HCT116 (cell line): ENCODE data around the gene MORN5. TPM values are rescaled to one million over a fixed set of nuclear protein-coding genes. Genes with fewer than 3 reads are reported as not detected.

ENCODE experiments used
- ATAC-seq: fragments of 200-7000 bp; cut with Tn5 transposase; 2 replicates; pipeline ENCODE4 v1.9.1; 2020; ENCODE audit warnings: mild to moderate bottlenecking, moderate library complexity
- BruUV-seq: library from RNA; stranded (reverse); fragments of 400-500 nt; replicated peaks from 2 replicates; lab custom pipeline; 2021; lab: Mats Ljungman, UMichigan
- CTCF ChIA-PET: fragments of 300-600 bp; sonication (Branson Sonifier 250); formaldehyde crosslinking; loops from one replicate; lab custom pipeline; 2021; ENCODE audit warnings: antibody characterized with exemption; lab: Charles Lee
- POLR2A ChIA-PET: fragments of 300-600, 350-600 bp; sonication (Branson Sonifier 250); formaldehyde crosslinking; loops from one replicate; lab custom pipeline; 2021; ENCODE audit warnings: antibody characterized with exemption; lab: Charles Lee
- RAD21 ChIA-PET, 2 experiments: fragments of 300-600 bp; sonication (Branson Sonifier 250); formaldehyde crosslinking; loops; one replicate each; lab custom pipeline; 2023; ENCODE audit warnings: low total read pairs in 2 of 2; ENCODE audit not compliant: uncharacterized antibody in 2 of 2, unreplicated experiment in 2 of 2, low non-redundant PET in 1 of 2; lab: Charles Lee
- DNase-seq: peaks from one replicate; pipeline ENCODE4 v3.0.0-alpha.2; 2010; ENCODE audit warnings: low read depth, low spot score
- H2AFZ ChIP-seq: fragments of 200-600 bp; shearing (Covaris generic), sonication (generic); 2 replicates; pipeline ENCODE4 v1.6.1; 2017; ENCODE audit warnings: low read depth, mixed run types, mixed read lengths, antibody characterized with exemption, low read length; ENCODE audit not compliant: poor library complexity, severe bottlenecking
- H3K27ac ChIP-seq: 2 replicates; pipeline ENCODE4 v1.5.1; 2012; ENCODE audit warnings: low read depth, low read length
- H3K27me3 ChIP-seq: fragments of 200-600 bp; sonication (generic); 2 replicates; pipeline ENCODE4 v1.6.1; 2016; ENCODE audit warnings: mixed run types, low read length, mixed read lengths; ENCODE audit not compliant: insufficient read depth
- H3K36me3 ChIP-seq, 2 experiments: fragments of 200-500 bp in 1 of 2; fragments of 200-600 bp in 1 of 2; sonication (Bioruptor generic) in 1 of 2; sonication (generic) in 1 of 2; 2 replicates each; pipeline versions ENCODE4 v1.5.1 to v1.6.1; 2014 to 2016; ENCODE audit warnings: low read length in 2 of 2, inconsistent platforms in 1 of 2, mixed read lengths in 1 of 2, mixed run types in 1 of 2; ENCODE audit not compliant: insufficient read depth in 2 of 2, control insufficient read depth in 1 of 2
- H3K4me1 ChIP-seq, 2 experiments: fragments of 200-600 bp in 1 of 2; sonication (generic) in 1 of 2; 2 replicates each; pipeline versions ENCODE4 v1.5.1 to v1.6.1; 2012 to 2017; ENCODE audit warnings: low read length in 2 of 2, inconsistent platforms in 1 of 2, mild to moderate bottlenecking in 1 of 2, mixed read lengths in 1 of 2, mixed run types in 1 of 2, moderate library complexity in 1 of 2; ENCODE audit not compliant: insufficient read depth in 2 of 2, control insufficient read depth in 1 of 2
- H3K4me2 ChIP-seq: fragments of 200-600 bp; sonication (generic); 2 replicates; pipeline ENCODE4 v1.6.1; 2017; ENCODE audit warnings: mixed run types, low read length, mixed read lengths
- H3K4me3 ChIP-seq, 2 experiments: fragments of 200-600 bp in 1 of 2; sonication (generic) in 1 of 2; replicated peaks in 1 of 2; 2 replicates each; pipeline ENCODE4 v1.5.1; 2011 to 2016; ENCODE audit warnings: low read length in 2 of 2, control low read depth in 1 of 2, low read depth in 1 of 2, mild to moderate bottlenecking in 1 of 2, mixed read lengths in 1 of 2, mixed run types in 1 of 2
- H3K79me2 ChIP-seq: fragments of 200-600 bp; sonication (generic); 2 replicates; pipeline ENCODE4 v1.6.1; 2017; ENCODE audit warnings: mild to moderate bottlenecking, mixed run types, low read length, moderate library complexity, mixed read lengths; ENCODE audit not compliant: insufficient read depth
- H3K9ac ChIP-seq: fragments of 200-600 bp; sonication (generic); 2 replicates; pipeline ENCODE4 v1.6.1; 2016; ENCODE audit warnings: low read length, mixed read lengths
- H3K9me2 ChIP-seq: fragments of 200-600 bp; sonication (generic), shearing (Covaris generic); 2 replicates; pipeline ENCODE4 v1.6.1; 2017; ENCODE audit warnings: mixed run types, mild to moderate bottlenecking, moderate library complexity; ENCODE audit not compliant: insufficient read depth
- H3K9me3 ChIP-seq, 2 experiments: fragments of 200-500 bp in 1 of 2; fragments of 200-600 bp in 1 of 2; sonication (Bioruptor generic) in 1 of 2; sonication (generic) in 1 of 2; 2 replicates each; pipeline ENCODE4 v1.6.1; 2014 to 2017; ENCODE audit warnings: low read length in 2 of 2, mixed read lengths in 2 of 2, inconsistent platforms in 1 of 2, low read depth in 1 of 2, mild to moderate bottlenecking in 1 of 2, mixed run types in 1 of 2, moderate library complexity in 1 of 2; ENCODE audit not compliant: control insufficient read depth in 1 of 2, insufficient read depth in 1 of 2
- H4K20me1 ChIP-seq: fragments of 200-600 bp; sonication (generic), shearing (Covaris generic); 2 replicates; pipeline ENCODE4 v1.6.1; 2017; ENCODE audit warnings: mixed run types, mild to moderate bottlenecking, moderate library complexity; ENCODE audit not compliant: insufficient read depth
- CBX3 ChIP-seq: IDR thresholded peaks from 2 replicates; pipeline ENCODE4 v1.6.1; 2012; ENCODE audit warnings: low read depth
- CEBPB ChIP-seq: IDR thresholded peaks from 2 replicates; pipeline ENCODE4 v1.6.1; 2012; ENCODE audit warnings: low read depth
- EZH2 ChIP-seq: fragments of 200-600 bp; sonication (generic); IDR thresholded peaks from 2 replicates; pipeline ENCODE4 v1.6.1; 2017; ENCODE audit warnings: antibody characterized with exemption, mixed run types
- JUND ChIP-seq: IDR thresholded peaks from 2 replicates; pipeline ENCODE4 v1.6.1; 2012
- POLR2AphosphoS5 ChIP-seq: IDR thresholded peaks from 2 replicates; pipeline ENCODE4 v1.6.1; 2011; ENCODE audit warnings: mild to moderate bottlenecking, low read depth, low read length, moderate library complexity
- SIN3A ChIP-seq: IDR thresholded peaks from 2 replicates; pipeline ENCODE4 v1.6.1; 2012; ENCODE audit warnings: low read depth
- SRF ChIP-seq: IDR thresholded peaks from 2 replicates; pipeline ENCODE4 v1.6.1; 2012; ENCODE audit warnings: low read depth
- YY1 ChIP-seq: IDR thresholded peaks from 2 replicates; pipeline ENCODE4 v1.6.1; 2011; ENCODE audit warnings: low read length, low read depth, moderate library complexity, mild to moderate bottlenecking; ENCODE audit not compliant: insufficient replicate concordance; ENCODE audit errors: extremely low read depth
- ZFX ChIP-seq: fragments of 450-650 bp; IDR thresholded peaks from 2 replicates; pipeline ENCODE4 v1.6.1; 2017
- intact Hi-C: fragments of 100-400 bp; cut with micrococcal nuclease; formaldehyde crosslinking; loops from 2 replicates; pipeline ENCODE4 v1.10.0; 2022
- total RNA-seq: library from RNA; stranded (reverse); gene quantifications from one replicate; pipeline ENCODE4 v1.2.1, GENCODE V29; 2021; ENCODE audit not compliant: unreplicated experiment
- TF ChIP-seq, protein P1 (sequence below): IDR thresholded peaks from 2 replicates; pipeline ENCODE4 v1.6.1; 2012
- TF ChIP-seq, protein P2 (sequence below), 3 experiments: fragments of 200-600 bp in 1 of 3; sonication (generic) in 1 of 3; IDR thresholded peaks in 2 of 3; conservative IDR thresholded peaks in 1 of 3; 2 replicates each; pipeline ENCODE4 v1.5.1; 2012 to 2017; ENCODE audit warnings: low read depth in 2 of 3, low read length in 2 of 3, antibody characterized with exemption in 1 of 3, borderline replicate concordance in 1 of 3, control low read depth in 1 of 3, mild to moderate bottlenecking in 1 of 3, mixed read lengths in 1 of 3, mixed run types in 1 of 3, moderate library complexity in 1 of 3; ENCODE audit not compliant: insufficient read depth in 1 of 3

Gene MORN5
- total RNA-seq, 1 experiment from 2014 or later = not detected

DNA sequence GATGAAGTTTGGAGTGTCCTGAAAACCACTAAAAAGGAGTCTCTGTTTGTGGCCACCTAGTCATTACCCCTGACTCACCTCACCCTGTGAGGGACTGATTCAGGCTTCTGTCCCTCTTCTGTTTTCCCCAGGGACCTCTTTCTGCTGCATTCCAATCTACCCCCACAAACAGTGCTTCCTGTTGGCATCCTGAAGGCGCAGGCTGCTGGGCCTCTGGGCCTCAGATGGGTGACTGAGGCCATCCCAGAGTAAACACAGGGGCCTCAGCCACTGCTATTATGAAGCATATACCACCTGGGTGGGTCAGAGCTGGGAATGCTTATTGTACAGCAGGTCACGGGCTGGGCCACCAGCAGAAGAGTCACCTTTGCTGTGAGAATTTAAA lies 20.0 kb downstream of the MORN5 start:
- Histone ChIP-seq H3K27ac (no peak overlapping the region), H3K9ac (no peak overlapping the region), H3K4me2 (peak overlapping the region; percentile 61), H3K4me1 (peaks cover 4 to 20% of the 10 kb centered on the region in 2 experiments; a peak in 3 of 4 replicates), H4K20me1 (no peaks in the 10 kb centered on the region), H3K9me2 (no peaks in the 10 kb centered on the region), H3K4me3 (no peak overlapping the region), H3K27me3 (peaks cover 5% of the 10 kb centered on the region; the same call in 1 of the 2 replicates), H3K79me2 (no peaks in the 10 kb centered on the region), H2AFZ (no peak overlapping the region), H3K36me3 (no peaks in the 10 kb centered on the region), H3K9me3 (no peaks in the 10 kb centered on the region)
- RAD21 ChIA-PET = no interaction called here
- TF ChIP-seq POLR2AphosphoS5 = no peak
- TF ChIP-seq EZH2 = no peak
- no peak for TF ChIP-seq JUND
- TF ChIP-seq ZFX = no peak
- TF ChIP-seq CBX3 = no peak
- TF ChIP-seq, protein P1, sequence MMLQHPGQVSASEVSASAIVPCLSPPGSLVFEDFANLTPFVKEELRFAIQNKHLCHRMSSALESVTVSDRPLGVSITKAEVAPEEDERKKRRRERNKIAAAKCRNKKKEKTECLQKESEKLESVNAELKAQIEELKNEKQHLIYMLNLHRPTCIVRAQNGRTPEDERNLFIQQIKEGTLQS = no peak
- TF ChIP-seq SRF = no peak
- no peak for TF ChIP-seq CEBPB
- TF ChIP-seq, protein P2, sequence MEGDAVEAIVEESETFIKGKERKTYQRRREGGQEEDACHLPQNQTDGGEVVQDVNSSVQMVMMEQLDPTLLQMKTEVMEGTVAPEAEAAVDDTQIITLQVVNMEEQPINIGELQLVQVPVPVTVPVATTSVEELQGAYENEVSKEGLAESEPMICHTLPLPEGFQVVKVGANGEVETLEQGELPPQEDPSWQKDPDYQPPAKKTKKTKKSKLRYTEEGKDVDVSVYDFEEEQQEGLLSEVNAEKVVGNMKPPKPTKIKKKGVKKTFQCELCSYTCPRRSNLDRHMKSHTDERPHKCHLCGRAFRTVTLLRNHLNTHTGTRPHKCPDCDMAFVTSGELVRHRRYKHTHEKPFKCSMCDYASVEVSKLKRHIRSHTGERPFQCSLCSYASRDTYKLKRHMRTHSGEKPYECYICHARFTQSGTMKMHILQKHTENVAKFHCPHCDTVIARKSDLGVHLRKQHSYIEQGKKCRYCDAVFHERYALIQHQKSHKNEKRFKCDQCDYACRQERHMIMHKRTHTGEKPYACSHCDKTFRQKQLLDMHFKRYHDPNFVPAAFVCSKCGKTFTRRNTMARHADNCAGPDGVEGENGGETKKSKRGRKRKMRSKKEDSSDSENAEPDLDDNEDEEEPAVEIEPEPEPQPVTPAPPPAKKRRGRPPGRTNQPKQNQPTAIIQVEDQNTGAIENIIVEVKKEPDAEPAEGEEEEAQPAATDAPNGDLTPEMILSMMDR (IDR thresholded peaks at IDR 0.05 in 2 of 3, conservative IDR thresholded peaks at IDR 0.05 in 1 of 3; ENCODE audit: borderline replicate concordance in 1 of 3, insufficient read depth in 1 of 3, low read depth in 2 of 3, low read length in 2 of 3) = no peak
- TF ChIP-seq YY1 = no peak
- no peak for TF ChIP-seq SIN3A
- POLR2A ChIA-PET = no interaction called here
- ATAC-seq = peak; percentile 56; the same call in 1 of the 2 replicates
- BruUV-seq = no TSS peak
- peak; percentile 7 for DNase-seq
- intact Hi-C loops = no loop called here
- CTCF ChIA-PET = no interaction called here
